Right lobe of liver (tissue), 4 donors: Measurements from ENCODE around the gene PES1.

Experiments
- POLR2A ChIP-seq: fragments of 450-650 bp; IDR thresholded peaks from one replicate; pipeline ENCODE4 v1.6.1; 2017; ENCODE audit warnings: antibody characterized with exemption, mild to moderate bottlenecking
- TF ChIP-seq, protein P1 (sequence below), 4 donors: fragments of 200-600 bp in 3 of 4; fragments of 450-650 bp in 1 of 4; IDR thresholded peaks; one replicate each; pipeline versions ENCODE4 v1.5.1 to v1.8.0; 2016 to 2022; ENCODE audit warnings: antibody characterized with exemption in 4 of 4, mild to moderate bottlenecking in 2 of 4
- donor health status: DM: no; HTN: no; CAD: no.
- donor health status: DM: no; HTN: no; CAD: no.
- donor health status: DM: no; HTN: yes; CAD: no.

DNA sequence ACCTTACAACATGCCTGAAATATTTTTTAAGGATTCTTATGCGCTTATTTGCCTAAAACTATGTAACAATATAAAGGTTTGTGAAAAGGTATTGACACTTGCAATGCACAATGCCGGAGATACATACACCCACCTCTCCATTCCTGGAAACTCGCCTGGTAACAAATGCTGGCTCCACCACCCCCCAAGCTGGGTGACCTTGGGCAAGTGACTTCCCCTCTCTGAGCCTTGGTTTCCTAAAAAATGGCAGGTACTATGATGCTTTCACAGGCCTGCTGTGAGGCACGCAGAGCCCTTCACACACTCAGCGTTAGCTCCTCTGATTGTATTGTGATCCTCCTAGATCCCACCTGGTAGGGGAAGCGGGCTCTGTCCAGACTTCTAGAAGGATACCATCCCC lies 19.5 kb downstream of the PES1 start:
- no peak for TF ChIP-seq POLR2A
- TF ChIP-seq, protein P1, sequence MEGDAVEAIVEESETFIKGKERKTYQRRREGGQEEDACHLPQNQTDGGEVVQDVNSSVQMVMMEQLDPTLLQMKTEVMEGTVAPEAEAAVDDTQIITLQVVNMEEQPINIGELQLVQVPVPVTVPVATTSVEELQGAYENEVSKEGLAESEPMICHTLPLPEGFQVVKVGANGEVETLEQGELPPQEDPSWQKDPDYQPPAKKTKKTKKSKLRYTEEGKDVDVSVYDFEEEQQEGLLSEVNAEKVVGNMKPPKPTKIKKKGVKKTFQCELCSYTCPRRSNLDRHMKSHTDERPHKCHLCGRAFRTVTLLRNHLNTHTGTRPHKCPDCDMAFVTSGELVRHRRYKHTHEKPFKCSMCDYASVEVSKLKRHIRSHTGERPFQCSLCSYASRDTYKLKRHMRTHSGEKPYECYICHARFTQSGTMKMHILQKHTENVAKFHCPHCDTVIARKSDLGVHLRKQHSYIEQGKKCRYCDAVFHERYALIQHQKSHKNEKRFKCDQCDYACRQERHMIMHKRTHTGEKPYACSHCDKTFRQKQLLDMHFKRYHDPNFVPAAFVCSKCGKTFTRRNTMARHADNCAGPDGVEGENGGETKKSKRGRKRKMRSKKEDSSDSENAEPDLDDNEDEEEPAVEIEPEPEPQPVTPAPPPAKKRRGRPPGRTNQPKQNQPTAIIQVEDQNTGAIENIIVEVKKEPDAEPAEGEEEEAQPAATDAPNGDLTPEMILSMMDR (IDR thresholded peaks at IDR 0.05): no peak
